GM19099 (cell line): Measurements from ENCODE around the gene GP1BA.

Experiments
- POLR2A ChIP-seq: IDR thresholded peaks from 3 replicates; pipeline ENCODE4 v1.6.1; 2011; ENCODE audit warnings: low read depth; ENCODE audit not compliant: insufficient read length; ENCODE audit errors: extremely low read depth

GP1BA gene

DNA sequence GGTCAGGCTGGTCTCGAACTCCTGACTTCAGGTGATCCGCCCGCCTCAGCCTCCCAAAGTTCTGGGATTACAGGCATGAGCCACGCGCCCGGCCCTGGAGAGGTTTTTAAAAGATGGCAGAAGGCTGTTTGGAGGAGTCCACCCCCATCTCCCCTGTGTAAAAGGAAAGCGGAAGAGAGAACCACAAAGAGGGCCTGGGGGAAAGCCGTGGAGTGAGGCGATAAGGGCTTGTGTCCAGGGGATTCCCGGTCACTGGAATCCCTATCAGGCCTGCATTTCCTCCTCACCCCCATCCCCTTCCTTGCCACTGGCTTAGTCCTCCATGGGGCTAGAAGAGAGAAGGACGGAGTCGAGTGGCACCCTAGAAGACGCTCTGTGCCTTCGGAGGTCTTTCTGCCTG, at the start of gene GP1BA:
GP1BA (plus strand) TSS at position 315 of the 400 bp plus-strand sequence. CDS start 328 bp downstream, outside the sequence.
- TF ChIP-seq POLR2A, result no peak

DNA sequence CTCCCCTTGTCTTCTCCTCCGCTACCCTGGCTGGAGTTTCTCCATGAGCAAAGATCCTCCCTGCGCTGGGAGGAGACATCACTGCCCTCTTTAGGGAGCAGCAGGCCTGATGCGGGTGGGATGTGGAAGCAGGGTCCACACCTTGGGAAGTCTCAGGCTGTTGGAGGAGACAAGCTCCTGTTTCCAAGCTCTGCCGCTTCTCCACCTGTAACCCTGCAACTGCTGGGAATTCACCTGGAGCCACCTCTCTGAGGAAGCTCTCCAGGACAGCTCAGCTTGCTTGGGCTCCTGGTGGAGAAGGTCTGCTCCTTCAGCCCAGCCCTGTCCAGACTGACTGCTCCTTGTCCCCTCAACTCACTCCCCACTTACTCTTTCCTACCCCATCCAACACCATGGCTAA, 47.6 kb upstream of the GP1BA start:
- TF ChIP-seq POLR2A, result no peak

DNA sequence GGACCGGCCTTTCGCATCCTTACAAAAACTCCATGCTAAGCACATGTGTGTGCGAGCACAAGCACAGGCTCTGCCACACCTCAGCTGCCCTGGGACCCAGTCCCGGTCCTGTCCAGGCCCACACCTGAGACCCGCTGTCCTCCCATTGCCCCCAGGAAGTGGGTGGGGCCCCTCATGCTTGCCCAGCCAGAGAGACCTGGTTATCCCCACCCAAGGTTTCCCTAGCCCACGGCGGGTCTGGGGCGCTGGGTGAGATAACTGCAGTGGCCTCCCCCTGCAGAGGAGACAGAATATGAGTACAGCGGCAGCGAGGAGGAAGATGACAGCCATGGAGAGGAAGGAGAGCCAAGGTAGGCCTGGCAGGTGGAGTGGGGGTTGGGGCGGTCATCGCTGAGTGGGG, 45.2 kb upstream of the GP1BA start:
- no peak for TF ChIP-seq POLR2A

DNA sequence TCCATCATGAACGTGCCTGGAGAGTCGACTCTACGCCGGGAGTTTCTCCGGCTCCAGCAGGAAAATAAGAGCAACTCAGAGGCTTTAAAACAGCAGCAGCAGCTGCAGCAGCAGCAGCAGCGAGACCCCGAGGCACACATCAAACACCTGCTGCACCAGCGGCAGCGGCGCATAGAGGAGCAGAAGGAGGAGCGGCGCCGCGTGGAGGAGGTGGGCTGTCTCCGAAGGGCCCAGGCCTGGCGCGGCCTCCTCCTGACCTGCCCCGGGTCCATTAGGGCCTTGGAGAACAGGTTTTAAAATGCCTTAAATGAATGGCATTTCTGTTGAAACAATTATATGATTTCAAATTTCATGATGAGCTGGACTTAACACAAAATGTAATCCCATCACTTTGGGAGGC, 44.5 kb upstream of the GP1BA start:
- TF ChIP-seq POLR2A, result no peak

DNA sequence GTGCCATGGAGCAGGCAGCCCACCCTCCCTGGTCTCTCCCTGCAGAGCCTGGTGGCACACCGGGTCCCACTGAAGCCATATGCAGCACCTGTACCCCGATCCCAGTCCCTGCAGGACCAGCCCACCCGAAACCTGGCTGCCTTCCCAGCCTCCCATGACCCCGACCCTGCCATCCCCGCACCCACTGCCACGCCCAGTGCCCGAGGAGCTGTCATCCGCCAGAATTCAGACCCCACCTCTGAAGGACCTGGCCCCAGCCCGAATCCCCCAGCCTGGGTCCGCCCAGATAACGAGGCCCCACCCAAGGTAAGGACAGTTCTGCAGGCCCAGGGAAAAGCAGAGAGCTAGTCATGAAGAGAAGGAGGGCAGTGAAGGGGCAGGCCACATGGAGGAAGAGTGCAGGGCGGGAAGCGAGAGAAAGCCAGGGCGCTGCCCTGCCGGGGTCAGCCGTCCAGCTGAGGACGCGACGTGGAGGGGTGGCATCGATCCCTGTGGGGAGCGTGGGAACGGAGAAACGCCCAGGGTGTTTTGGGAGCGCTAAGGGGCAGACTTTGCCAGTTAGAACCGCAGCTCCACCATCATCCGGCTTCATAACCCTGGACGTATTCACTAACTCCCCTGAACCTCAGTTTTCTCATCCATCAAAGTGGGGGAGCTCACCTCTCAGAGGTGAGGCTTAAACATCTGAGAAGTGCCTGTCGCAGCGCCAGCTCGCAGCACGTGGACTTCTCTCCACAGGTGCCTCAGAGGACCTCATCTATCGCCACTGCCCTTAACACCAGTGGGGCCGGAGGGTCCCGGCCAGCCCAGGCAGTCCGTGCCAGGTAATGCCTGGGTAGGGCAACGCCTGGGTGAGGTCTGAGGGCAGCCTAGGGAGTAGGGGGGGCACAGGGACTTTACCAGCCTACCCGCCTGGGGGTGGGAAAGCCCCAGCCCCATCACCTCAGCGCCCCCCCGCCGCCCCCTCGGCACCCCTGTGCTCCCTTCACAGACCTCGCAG, 40.4 kb upstream of the GP1BA start:
- no peak for TF ChIP-seq POLR2A

DNA sequence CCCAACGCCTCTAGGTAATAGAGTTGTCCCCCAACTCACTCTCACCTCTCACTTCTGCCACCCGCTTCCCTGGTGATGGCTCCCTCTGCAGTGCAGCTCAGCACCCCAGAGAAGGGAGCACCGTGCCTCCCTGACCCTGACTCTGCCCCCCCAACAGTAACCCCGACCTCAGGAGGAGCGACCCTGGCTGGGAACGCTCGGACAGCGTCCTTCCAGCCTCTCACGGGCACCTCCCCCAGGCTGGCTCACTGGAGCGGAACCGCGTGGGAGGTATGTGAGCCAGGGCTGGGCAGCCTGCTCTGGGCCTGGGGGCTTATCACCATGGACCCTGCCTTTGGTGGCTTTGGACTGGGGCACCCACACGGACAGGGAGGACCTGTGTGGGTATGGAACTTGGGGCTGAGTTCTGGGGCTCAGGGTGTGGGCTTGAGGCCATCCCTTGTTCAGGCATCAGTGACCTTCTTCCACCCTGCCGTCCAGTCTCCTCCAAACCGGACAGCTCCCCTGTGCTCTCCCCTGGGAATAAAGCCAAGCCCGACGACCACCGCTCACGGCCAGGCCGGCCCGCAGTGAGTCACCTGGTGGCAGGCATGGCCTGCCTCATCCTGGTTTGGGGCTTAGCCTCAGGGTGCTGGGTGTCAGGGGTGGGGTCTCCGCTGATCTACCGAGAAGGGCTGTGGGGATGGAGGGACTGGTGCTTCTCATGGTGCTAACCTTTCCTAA, 39.4 kb upstream of the GP1BA start:
- TF ChIP-seq POLR2A, result no peak

DNA sequence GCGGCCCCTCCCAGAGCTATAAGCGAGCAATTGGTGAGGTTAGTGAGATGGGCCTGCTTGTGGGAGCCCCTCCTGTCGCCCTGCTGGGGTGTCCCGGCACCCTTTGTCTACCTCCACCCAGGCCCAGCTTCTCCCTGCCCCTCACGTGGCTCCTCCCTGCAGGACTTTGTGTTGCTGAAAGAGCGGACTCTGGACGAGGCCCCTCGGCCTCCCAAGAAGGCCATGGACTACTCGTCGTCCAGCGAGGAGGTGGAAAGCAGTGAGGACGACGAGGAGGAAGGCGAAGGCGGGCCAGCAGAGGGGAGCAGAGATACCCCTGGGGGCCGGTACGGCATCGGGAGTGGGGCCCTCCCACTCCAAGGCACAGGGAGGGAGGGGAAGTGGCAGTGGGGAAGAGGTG, 38.8 kb upstream of the GP1BA start:
- no peak for TF ChIP-seq POLR2A

DNA sequence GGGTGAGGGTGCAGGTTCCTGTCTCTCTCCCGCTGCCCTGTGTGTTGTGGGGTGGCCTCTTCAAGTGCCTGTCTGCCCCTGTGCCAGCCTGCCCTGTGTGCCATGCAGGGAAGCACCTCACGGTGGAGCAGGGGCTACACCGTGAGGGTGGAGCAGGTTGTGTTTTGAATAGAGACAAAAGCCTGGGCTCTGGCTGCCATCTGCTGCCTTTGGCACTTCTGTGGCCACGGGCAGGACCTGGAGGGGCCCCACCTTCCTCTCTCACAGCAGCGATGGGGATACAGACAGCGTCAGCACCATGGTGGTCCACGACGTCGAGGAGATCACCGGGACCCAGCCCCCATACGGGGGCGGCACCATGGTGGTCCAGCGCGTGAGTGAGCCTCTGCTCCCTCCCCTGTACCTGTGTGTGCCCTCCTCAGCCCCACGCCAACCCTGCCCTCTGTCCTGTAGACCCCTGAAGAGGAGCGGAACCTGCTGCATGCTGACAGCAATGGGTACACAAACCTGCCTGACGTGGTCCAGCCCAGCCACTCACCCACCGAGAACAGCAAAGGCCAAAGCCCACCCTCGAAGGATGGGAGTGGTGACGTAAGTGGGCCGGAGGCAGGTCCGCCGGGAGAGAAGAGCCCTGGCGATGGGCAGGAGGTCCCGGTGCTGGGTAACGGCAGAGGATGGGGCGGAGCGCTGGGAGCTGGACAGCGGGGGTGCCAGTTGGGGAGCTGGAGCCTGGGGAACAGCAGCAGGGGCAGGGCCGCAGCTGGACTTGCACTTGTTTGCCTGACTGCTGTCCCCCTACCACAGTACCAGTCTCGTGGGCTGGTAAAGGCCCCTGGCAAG, 38.1 kb upstream of the GP1BA start:
- no peak for TF ChIP-seq POLR2A

DNA sequence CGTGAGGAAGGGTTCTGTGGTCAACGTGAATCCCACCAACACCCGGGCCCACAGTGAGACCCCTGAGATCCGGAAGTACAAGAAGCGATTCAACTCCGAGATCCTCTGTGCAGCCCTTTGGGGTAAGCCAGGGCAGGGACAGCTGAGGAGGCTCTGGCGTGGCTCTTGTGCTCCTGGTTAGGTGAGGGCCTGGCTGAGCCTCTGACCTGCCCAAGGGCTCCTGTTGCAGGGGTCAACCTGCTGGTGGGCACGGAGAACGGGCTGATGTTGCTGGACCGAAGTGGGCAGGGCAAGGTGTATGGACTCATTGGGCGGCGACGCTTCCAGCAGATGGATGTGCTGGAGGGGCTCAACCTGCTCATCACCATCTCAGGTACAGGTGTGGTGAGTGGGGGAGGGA, 37.0 kb upstream of the GP1BA start:
- no peak for TF ChIP-seq POLR2A

DNA sequence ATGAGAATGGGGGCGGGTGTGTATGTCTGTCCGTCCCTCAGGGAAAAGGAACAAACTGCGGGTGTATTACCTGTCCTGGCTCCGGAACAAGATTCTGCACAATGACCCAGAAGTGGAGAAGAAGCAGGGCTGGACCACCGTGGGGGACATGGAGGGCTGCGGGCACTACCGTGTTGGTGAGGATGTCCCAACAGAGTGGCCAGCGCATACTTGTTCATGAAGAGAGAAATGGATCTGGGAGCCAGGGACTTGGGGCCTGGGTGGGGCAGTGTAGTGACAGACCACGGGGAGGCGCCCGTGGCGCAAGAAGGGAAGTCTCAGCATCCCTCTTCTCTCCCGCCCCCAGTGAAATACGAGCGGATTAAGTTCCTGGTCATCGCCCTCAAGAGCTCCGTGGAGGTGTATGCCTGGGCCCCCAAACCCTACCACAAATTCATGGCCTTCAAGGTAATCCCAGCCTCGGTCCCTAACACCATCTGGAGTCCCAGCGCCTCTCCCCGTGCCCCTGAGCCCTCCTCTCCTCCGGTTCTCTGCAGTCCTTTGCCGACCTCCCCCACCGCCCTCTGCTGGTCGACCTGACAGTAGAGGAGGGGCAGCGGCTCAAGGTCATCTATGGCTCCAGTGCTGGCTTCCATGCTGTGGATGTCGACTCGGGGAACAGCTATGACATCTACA, 36.3 kb upstream of the GP1BA start:
- TF ChIP-seq POLR2A, result no peak

DNA sequence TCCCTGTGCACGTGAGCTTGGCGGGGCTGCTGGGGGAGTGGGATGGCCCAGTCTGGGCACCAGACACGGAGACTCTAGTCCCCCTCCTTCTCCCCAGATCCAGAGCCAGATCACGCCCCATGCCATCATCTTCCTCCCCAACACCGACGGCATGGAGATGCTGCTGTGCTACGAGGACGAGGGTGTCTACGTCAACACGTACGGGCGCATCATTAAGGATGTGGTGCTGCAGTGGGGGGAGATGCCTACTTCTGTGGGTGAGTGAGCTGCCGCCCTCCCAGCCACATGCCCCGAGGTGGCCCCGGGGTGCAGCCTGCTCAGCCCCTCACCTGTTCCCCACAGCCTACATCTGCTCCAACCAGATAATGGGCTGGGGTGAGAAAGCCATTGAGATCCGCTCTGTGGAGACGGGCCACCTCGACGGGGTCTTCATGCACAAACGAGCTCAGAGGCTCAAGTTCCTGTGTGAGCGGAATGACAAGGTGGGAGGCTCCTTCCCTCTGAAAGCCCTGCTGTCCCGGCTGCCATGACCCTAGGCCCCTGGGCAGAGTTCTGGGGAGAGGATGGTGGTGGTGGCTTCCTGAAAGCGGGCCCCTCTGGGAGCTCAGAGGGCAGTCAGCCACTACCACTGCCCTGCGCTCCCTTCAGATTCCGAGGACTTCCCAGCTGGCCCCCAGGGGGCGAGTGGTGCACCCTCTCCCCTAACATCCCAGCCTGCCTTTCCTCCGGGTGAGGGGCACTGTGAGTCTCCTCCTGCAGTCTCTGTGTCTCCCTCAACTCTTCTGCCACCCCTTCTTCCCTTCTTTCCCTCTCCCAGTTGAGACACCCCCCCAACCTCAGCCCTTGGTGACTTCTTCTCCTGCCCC, 35.5 kb upstream of the GP1BA start:
- no peak for TF ChIP-seq POLR2A

DNA sequence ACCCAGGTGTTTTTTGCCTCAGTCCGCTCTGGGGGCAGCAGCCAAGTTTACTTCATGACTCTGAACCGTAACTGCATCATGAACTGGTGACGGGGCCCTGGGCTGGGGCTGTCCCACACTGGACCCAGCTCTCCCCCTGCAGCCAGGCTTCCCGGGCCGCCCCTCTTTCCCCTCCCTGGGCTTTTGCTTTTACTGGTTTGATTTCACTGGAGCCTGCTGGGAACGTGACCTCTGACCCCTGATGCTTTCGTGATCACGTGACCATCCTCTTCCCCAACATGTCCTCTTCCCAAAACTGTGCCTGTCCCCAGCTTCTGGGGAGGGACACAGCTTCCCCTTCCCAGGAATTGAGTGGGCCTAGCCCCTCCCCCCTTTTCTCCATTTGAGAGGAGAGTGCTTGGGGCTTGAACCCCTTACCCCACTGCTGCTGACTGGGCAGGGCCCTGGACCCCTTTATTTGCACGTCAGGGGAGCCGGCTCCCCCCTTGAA, 34.8 kb upstream of the GP1BA start:
- no peak for TF ChIP-seq POLR2A

DNA sequence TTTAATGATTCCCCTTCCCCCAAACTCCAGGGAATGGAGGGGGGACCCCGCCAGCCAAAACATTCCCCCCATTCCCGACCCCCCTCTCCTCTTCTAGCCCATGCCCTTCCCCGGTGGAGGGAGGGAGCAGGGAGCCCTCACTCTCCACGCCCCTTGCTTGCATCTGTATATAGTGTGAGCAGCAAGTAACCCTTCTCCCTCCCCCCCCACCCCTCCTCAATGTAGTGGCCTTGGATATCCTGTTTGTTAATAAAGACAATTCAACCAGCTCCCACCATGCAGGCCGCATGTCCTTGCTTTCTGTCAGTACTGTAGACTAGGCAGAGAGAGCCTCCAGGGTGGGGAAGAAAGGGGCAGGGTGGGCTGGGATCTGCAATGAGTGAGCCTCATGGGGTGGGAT, 34.3 kb upstream of the GP1BA start:
- TF ChIP-seq POLR2A, result no peak
